ENCODE data around the gene RAB31.

RAB31 gene

DNA sequence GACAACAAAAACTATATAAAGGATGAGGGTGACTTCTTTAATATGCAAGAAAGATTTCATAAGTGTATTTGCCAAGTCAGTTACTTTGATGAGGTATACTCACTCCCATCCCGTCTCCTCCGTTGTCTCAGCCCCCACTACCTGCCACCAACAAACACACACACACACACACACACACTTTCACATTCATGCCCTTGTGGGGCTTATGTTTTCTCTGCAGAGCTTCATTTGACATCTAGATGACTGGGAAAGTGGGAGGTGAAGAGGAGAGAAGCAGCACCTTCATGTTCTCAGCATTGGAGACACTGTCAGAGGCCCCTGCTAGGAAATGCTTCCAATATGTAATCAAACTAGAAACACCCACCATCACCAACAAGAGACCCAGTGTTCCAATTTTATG lies 155.2 kb downstream of the RAB31 start:
- H3K4me3 ChIP-seq (ENCODE audit: low read depth, low read length, poor library complexity, severe bottlenecking) = no peak overlapping the region
- no peaks in the 10 kb centered on the region for H3K4me1 ChIP-seq (ENCODE audit: insufficient read depth, low read length, severe bottlenecking)
- no peaks in the 10 kb centered on the region for H3F3A ChIP-seq (ENCODE audit: insufficient read depth, low read length)
- TF ChIP-seq EZH2 (IDR thresholded peaks at IDR 0.05; ENCODE audit: borderline replicate concordance, low read length) = no peak
- TF ChIP-seq, protein P1, sequence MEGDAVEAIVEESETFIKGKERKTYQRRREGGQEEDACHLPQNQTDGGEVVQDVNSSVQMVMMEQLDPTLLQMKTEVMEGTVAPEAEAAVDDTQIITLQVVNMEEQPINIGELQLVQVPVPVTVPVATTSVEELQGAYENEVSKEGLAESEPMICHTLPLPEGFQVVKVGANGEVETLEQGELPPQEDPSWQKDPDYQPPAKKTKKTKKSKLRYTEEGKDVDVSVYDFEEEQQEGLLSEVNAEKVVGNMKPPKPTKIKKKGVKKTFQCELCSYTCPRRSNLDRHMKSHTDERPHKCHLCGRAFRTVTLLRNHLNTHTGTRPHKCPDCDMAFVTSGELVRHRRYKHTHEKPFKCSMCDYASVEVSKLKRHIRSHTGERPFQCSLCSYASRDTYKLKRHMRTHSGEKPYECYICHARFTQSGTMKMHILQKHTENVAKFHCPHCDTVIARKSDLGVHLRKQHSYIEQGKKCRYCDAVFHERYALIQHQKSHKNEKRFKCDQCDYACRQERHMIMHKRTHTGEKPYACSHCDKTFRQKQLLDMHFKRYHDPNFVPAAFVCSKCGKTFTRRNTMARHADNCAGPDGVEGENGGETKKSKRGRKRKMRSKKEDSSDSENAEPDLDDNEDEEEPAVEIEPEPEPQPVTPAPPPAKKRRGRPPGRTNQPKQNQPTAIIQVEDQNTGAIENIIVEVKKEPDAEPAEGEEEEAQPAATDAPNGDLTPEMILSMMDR (IDR thresholded peaks at IDR 0.05; ENCODE audit: low read length) = no peak
- H3K36me3 ChIP-seq (ENCODE audit: insufficient read depth, low read length) = no peaks in the 10 kb centered on the region
- H3K27me3 ChIP-seq (ENCODE audit: insufficient read depth, low read length) = peaks cover 5% of the 10 kb centered on the region; the same call in 1 of the 2 replicates
- no peaks in the 10 kb centered on the region for H3K9me3 ChIP-seq (ENCODE audit: low read length)
- no peak overlapping the region for H3K27ac ChIP-seq (ENCODE audit: low read depth, low read length, poor library complexity, severe bottlenecking)
- no peaks in the 10 kb centered on the region for H3K9me2 ChIP-seq (ENCODE audit: low read depth, low read length)
- H4K20me1 ChIP-seq (ENCODE audit: insufficient read depth, low read length) = no peaks in the 10 kb centered on the region
- H3K79me2 ChIP-seq (ENCODE audit: insufficient read depth, low read length) = no peaks in the 10 kb centered on the region
- no peak overlapping the region for H2AFZ ChIP-seq (ENCODE audit: low read length)
- H3K4me2 ChIP-seq (ENCODE audit: low read length) = no peak overlapping the region
- H3K9ac ChIP-seq (ENCODE audit: low read length) = no peak overlapping the region

DNA sequence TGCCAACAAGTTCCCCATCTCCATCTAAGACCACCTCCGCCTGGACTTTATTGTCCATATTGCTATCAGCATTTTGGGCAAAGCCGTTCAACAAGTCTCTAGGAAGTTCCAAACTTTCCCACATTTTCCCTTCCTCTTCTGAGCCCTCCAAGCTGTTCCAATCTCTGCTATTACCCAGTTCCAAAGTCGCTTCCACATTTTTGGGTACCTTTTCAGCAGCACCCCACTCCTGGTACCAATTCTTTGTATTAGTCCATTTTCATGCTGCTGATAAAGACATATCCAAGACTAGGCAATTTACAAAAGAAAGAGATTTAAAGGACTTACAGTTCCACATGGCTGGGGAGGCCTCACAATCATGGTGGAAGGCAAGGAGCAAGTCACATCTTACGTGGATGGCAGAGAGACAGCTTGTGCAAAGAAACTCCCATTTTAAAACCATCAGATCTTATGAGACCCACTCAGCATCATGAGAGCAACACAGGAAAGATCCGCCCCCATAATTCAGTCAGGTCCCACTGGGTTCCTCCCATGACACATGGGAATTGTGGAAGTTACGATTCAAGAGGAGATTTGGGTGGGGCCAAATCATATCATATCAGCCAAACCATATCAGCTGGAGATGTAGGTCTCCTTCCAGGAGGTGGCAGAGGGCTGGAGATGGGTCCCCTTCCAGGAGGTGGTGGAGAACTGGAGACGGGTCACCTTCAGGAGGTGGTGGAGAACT lies 157.8 kb downstream of the RAB31 start:
- Histone ChIP-seq H3K79me2 (ENCODE audit: insufficient read depth, low read length) (no peaks in the 10 kb centered on the region), H3K27ac (ENCODE audit: low read depth, low read length, poor library complexity, severe bottlenecking) (no peak overlapping the region), H2AFZ (ENCODE audit: low read length) (no peak overlapping the region), H3K4me2 (ENCODE audit: low read length) (no peak overlapping the region), H3K9me2 (ENCODE audit: low read depth, low read length) (no peaks in the 10 kb centered on the region), H3K36me3 (ENCODE audit: insufficient read depth, low read length) (no peaks in the 10 kb centered on the region), H3K4me1 (ENCODE audit: insufficient read depth, low read length, severe bottlenecking) (no peaks in the 10 kb centered on the region), H3K4me3 (ENCODE audit: low read depth, low read length, poor library complexity, severe bottlenecking) (no peak overlapping the region), H3K9ac (ENCODE audit: low read length) (no peak overlapping the region), H3F3A (ENCODE audit: insufficient read depth, low read length) (no peaks in the 10 kb centered on the region), H3K27me3 (ENCODE audit: insufficient read depth, low read length) (peaks cover 5% of the 10 kb centered on the region; the same call in 1 of the 2 replicates), H3K9me3 (ENCODE audit: low read length) (no peaks in the 10 kb centered on the region), H4K20me1 (ENCODE audit: insufficient read depth, low read length) (no peaks in the 10 kb centered on the region)
- no peak for TF ChIP-seq EZH2 (IDR thresholded peaks at IDR 0.05; ENCODE audit: borderline replicate concordance, low read length)
- TF ChIP-seq, protein P1 (IDR thresholded peaks at IDR 0.05; ENCODE audit: low read length) = no peak

DNA sequence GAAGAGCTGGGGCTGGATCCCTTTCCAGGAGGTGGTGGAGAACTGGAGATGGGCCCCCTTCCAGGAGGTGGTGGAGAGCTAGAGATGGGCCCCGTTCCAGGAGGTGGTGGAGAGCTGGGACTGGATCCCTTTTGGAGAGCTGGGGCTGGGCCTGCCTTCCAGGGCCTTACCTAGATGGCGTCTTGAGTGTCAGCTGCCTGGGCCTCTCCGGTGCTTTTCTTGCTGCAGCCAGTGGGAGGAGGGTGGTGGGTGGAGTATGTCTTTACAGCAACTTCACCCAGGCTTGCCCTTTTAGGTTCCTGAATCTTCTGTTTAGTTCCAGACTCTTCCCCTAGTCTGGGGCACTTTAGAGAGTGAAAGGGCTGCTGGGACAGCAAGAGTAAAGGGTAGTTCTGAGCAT lies 158.5 kb downstream of the RAB31 start:
- no peaks in the 10 kb centered on the region for H3K79me2 ChIP-seq (ENCODE audit: insufficient read depth, low read length)
- H3K9ac ChIP-seq (ENCODE audit: low read length) = no peak overlapping the region
- H2AFZ ChIP-seq (ENCODE audit: low read length) = no peak overlapping the region
- H3K9me3 ChIP-seq (ENCODE audit: low read length) = no peaks in the 10 kb centered on the region
- H4K20me1 ChIP-seq (ENCODE audit: insufficient read depth, low read length) = no peaks in the 10 kb centered on the region
- no peak overlapping the region for H3K4me2 ChIP-seq (ENCODE audit: low read length)
- H3F3A ChIP-seq (ENCODE audit: insufficient read depth, low read length) = no peaks in the 10 kb centered on the region
- H3K4me3 ChIP-seq (ENCODE audit: low read depth, low read length, poor library complexity, severe bottlenecking) = no peak overlapping the region
- H3K4me1 ChIP-seq (ENCODE audit: insufficient read depth, low read length, severe bottlenecking) = no peaks in the 10 kb centered on the region
- no peak for TF ChIP-seq EZH2 (IDR thresholded peaks at IDR 0.05; ENCODE audit: borderline replicate concordance, low read length)
- TF ChIP-seq, protein P1 (IDR thresholded peaks at IDR 0.05; ENCODE audit: low read length) = no peak
- no peaks in the 10 kb centered on the region for H3K9me2 ChIP-seq (ENCODE audit: low read depth, low read length)
- no peak overlapping the region for H3K27ac ChIP-seq (ENCODE audit: low read depth, low read length, poor library complexity, severe bottlenecking)
- no peaks in the 10 kb centered on the region for H3K36me3 ChIP-seq (ENCODE audit: insufficient read depth, low read length)
- H3K27me3 ChIP-seq (ENCODE audit: insufficient read depth, low read length) = peaks cover 5% of the 10 kb centered on the region; the same call in 1 of the 2 replicates
